PC-3 (cell line): ENCODE data around the gene NINJ2. TPM values are rescaled to one million over a fixed set of nuclear protein-coding genes. Genes with fewer than 3 reads are reported as not detected.

Source experiments
- ATAC-seq: fragments of 200-7000 bp; cut with Tn5 transposase; 2 replicates; pipeline ENCODE4 v1.9.1; 2020; ENCODE audit warnings: mild to moderate bottlenecking, moderate library complexity
- BruUV-seq: library from RNA; stranded (reverse); fragments of 400-500 nt; replicated peaks from 2 replicates; lab custom pipeline; 2021; lab: Mats Ljungman, UMichigan
- CTCF ChIA-PET: fragments of 300-600 bp; sonication (Branson Sonifier 250); formaldehyde crosslinking; loops from one replicate; lab custom pipeline; 2022; ENCODE audit warnings: antibody characterized with exemption; lab: Charles Lee
- POLR2A ChIA-PET: fragments of 300-600 bp; sonication (Branson Sonifier 250); formaldehyde crosslinking; loops from one replicate; lab custom pipeline; 2022; ENCODE audit warnings: antibody characterized with exemption; ENCODE audit not compliant: unreplicated experiment; lab: Charles Lee
- DNase-seq: peaks from one replicate; pipeline ENCODE4 v3.0.0-alpha.2; 2015
- H2AFZ ChIP-seq: fragments of 300-600 bp; sonication (generic); 2 replicates; pipeline ENCODE4 v1.6.0; 2016; ENCODE audit warnings: antibody characterized with exemption, low read length
- H3F3A ChIP-seq: fragments of 300-600 bp; sonication (generic); one replicate; pipeline ENCODE4 v1.6.0; 2017; ENCODE audit warnings: antibody characterized with exemption, low read length, control low read depth, mild to moderate bottlenecking; ENCODE audit not compliant: unreplicated experiment
- H3K27ac ChIP-seq: fragments of 300-600 bp; sonication (generic); 2 replicates; pipeline ENCODE4 v1.5.1; 2016; ENCODE audit warnings: mild to moderate bottlenecking, low read length
- H3K27me3 ChIP-seq: fragments of 300-600 bp; sonication (generic); 2 replicates; pipeline ENCODE4 v1.6.1; 2016; ENCODE audit warnings: low read length, mixed read lengths
- H3K36me3 ChIP-seq: fragments of 300-600 bp; sonication (generic); 2 replicates; pipeline ENCODE4 v1.6.1; 2016; ENCODE audit warnings: low read depth, mixed run types, low read length, mixed read lengths
- H3K4me1 ChIP-seq: fragments of 300-600 bp; sonication (generic); 2 replicates; pipeline ENCODE4 v1.5.1; 2016; ENCODE audit warnings: low read length; ENCODE audit not compliant: insufficient read depth
- H3K4me2 ChIP-seq: fragments of 300-600 bp; sonication (generic); 2 replicates; pipeline ENCODE4 v1.6.0; 2016; ENCODE audit warnings: low read length
- H3K4me3 ChIP-seq: fragments of 300-600 bp; sonication (generic); 2 replicates; pipeline ENCODE4 v1.5.1; 2016; ENCODE audit warnings: mild to moderate bottlenecking, low read length, mixed read lengths
- H3K79me2 ChIP-seq: fragments of 300-600 bp; sonication (generic); 2 replicates; pipeline ENCODE4 v1.6.1; 2017; ENCODE audit warnings: low read length, mixed read lengths
- H3K9ac ChIP-seq: fragments of 300-600 bp; sonication (generic); 2 replicates; pipeline ENCODE4 v1.6.0; 2016; ENCODE audit warnings: mild to moderate bottlenecking, low read length
- H3K9me2 ChIP-seq: fragments of 300-600 bp; sonication (generic); replicated peaks from 2 replicates; pipeline ENCODE4 v1.6.1; 2016; ENCODE audit warnings: mixed run types, low read length, mixed read lengths
- H3K9me3 ChIP-seq: fragments of 300-600 bp; sonication (generic); 2 replicates; pipeline ENCODE4 v1.6.1; 2016; ENCODE audit warnings: low read length, mixed read lengths
- H4K20me1 ChIP-seq: fragments of 300-600 bp; sonication (generic); 2 replicates; pipeline ENCODE4 v1.6.1; 2016; ENCODE audit warnings: low read length, mixed read lengths
- EZH2 ChIP-seq: fragments of 300-600 bp; sonication (generic); IDR thresholded peaks from one replicate; pipeline ENCODE4 v1.6.1; 2017; ENCODE audit warnings: antibody characterized with exemption, mild to moderate bottlenecking, low read length; ENCODE audit not compliant: unreplicated experiment
- EZH2phosphoT487 ChIP-seq: fragments of 300-600 bp; sonication (generic); IDR thresholded peaks from 2 replicates; pipeline ENCODE4 v1.6.1; 2018; ENCODE audit warnings: mild to moderate bottlenecking, antibody characterized with exemption, low read length, borderline replicate concordance
- intact Hi-C: fragments of 100-400 bp; cut with micrococcal nuclease; formaldehyde crosslinking; loops from 2 replicates; pipeline ENCODE4 v1.9.0; 2023
- total RNA-seq: library from RNA; depleted of rRNA; stranded (reverse); fragments of >200 nt; gene quantifications from 2 replicates; pipeline ENCODE4 v1.2.3, GENCODE V29; 2014
- TF ChIP-seq, protein P1 (sequence below): fragments of 300-600 bp; sonication (generic); conservative IDR thresholded peaks from 2 replicates; pipeline ENCODE4 v1.5.1; 2017; ENCODE audit warnings: antibody characterized with exemption, low read depth, mild to moderate bottlenecking, low read length

Gene NINJ2
- total RNA-seq, 1 experiment from 2014 or later = not detected

GRCh38 chr12:581746-582145 is 81.5 kb downstream of the NINJ2 start:
- H3K9me3 ChIP-seq = no peaks in the 10 kb centered on the region
- H3K27ac ChIP-seq = no peak overlapping the region
- H3K4me3 ChIP-seq = no peak overlapping the region
- H3K4me2 ChIP-seq = no peak overlapping the region
- DNase-seq (no peak), ATAC-seq (no peak)
- no peaks in the 10 kb centered on the region for H3K4me1 ChIP-seq
- TF ChIP-seq EZH2phosphoT487 (no peak), EZH2 (no peak)
- TF ChIP-seq, protein P1, sequence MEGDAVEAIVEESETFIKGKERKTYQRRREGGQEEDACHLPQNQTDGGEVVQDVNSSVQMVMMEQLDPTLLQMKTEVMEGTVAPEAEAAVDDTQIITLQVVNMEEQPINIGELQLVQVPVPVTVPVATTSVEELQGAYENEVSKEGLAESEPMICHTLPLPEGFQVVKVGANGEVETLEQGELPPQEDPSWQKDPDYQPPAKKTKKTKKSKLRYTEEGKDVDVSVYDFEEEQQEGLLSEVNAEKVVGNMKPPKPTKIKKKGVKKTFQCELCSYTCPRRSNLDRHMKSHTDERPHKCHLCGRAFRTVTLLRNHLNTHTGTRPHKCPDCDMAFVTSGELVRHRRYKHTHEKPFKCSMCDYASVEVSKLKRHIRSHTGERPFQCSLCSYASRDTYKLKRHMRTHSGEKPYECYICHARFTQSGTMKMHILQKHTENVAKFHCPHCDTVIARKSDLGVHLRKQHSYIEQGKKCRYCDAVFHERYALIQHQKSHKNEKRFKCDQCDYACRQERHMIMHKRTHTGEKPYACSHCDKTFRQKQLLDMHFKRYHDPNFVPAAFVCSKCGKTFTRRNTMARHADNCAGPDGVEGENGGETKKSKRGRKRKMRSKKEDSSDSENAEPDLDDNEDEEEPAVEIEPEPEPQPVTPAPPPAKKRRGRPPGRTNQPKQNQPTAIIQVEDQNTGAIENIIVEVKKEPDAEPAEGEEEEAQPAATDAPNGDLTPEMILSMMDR = no peak
- intact Hi-C loops = no loop called here
- BruUV-seq = no TSS peak
- H4K20me1 ChIP-seq = no peaks in the 10 kb centered on the region
- no peaks in the 10 kb centered on the region for H3K27me3 ChIP-seq
- H2AFZ ChIP-seq = no peak overlapping the region
- no peaks in the 10 kb centered on the region for H3K9me2 ChIP-seq
- POLR2A ChIA-PET = no interaction called here
- no peaks in the 10 kb centered on the region for H3F3A ChIP-seq
- CTCF ChIA-PET = no interaction called here
- H3K36me3 ChIP-seq = no peaks in the 10 kb centered on the region
- H3K79me2 ChIP-seq = no peaks in the 10 kb centered on the region
- no peak overlapping the region for H3K9ac ChIP-seq

GRCh38 chr12:581321-581720 is 81.9 kb downstream of the NINJ2 start:
- Histone ChIP-seq H3K9me2 (no peaks in the 10 kb centered on the region), H3K79me2 (no peaks in the 10 kb centered on the region), H4K20me1 (no peaks in the 10 kb centered on the region), H3F3A (no peaks in the 10 kb centered on the region), H3K4me1 (peaks cover 3% of the 10 kb centered on the region; the same call in 1 of the 2 replicates), H3K4me3 (no peak overlapping the region), H3K4me2 (no peak overlapping the region), H3K27me3 (no peaks in the 10 kb centered on the region), H3K27ac (no peak overlapping the region), H2AFZ (no peak overlapping the region), H3K36me3 (no peaks in the 10 kb centered on the region), H3K9ac (no peak overlapping the region), H3K9me3 (no peaks in the 10 kb centered on the region)
- intact Hi-C loops = no loop called here
- ATAC-seq (no peak), DNase-seq (no peak)
- BruUV-seq = no TSS peak
- POLR2A ChIA-PET = no interaction called here
- CTCF ChIA-PET = no interaction called here
- no peak for TF ChIP-seq EZH2phosphoT487

DNA sequence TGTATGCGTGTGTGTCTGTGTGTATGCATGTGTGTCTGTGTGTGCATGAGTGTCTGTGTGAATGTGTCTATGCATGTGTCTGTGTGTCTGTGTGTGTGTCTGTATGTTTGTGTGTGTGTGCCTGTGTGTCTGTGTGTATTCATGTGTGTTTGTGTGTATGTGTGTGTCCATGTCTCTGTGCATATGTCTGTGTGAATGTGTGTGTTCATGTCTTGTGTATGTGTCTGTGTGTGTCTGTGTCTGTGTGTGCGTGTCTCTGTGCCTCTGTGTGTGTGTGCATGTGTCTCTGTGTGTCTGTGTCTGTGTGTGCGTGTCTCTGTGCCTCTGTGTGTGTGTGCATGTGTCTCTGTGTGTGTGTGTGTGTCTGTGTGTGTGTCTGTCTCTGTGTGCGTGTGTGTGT is 82.4 kb downstream of the NINJ2 start:
- intact Hi-C loops = no loop called here
- Histone ChIP-seq H3K36me3 (no peaks in the 10 kb centered on the region), H3K27ac (no peak overlapping the region), H3F3A (no peaks in the 10 kb centered on the region), H3K4me3 (no peak overlapping the region), H3K9ac (no peak overlapping the region), H3K9me3 (no peaks in the 10 kb centered on the region), H2AFZ (no peak overlapping the region), H3K9me2 (no peaks in the 10 kb centered on the region), H3K79me2 (no peaks in the 10 kb centered on the region), H3K4me2 (no peak overlapping the region), H3K27me3 (no peaks in the 10 kb centered on the region), H4K20me1 (no peaks in the 10 kb centered on the region), H3K4me1 (peaks cover 5% of the 10 kb centered on the region; the same call in 1 of the 2 replicates)
- TF ChIP-seq EZH2 (no peak), EZH2phosphoT487 (no peak)
- TF ChIP-seq, protein P1 = no peak
- no TSS peak for BruUV-seq
- DNase-seq (no peak), ATAC-seq (no peak)
- POLR2A ChIA-PET = no interaction called here
- CTCF ChIA-PET = no interaction called here
